GM12865 (cell line): ENCODE data around the gene TNRC6A.

Experiments used
- DNase-seq: peaks from one replicate; pipeline ENCODE4 v3.0.0; 2010; ENCODE audit warnings: low read depth
- H3K4me3 ChIP-seq: 2 replicates; pipeline ENCODE4 v1.5.1; 2011; ENCODE audit warnings: mild to moderate bottlenecking, low read depth, low read length, control low read depth
- TF ChIP-seq, protein P1 (sequence below): IDR thresholded peaks from 2 replicates; pipeline ENCODE4 v1.5.1; 2011; ENCODE audit warnings: low read length, control low read depth, low read depth, inconsistent platforms; ENCODE audit not compliant: insufficient read depth; ENCODE audit errors: missing control alignments

Gene TNRC6A

DNA sequence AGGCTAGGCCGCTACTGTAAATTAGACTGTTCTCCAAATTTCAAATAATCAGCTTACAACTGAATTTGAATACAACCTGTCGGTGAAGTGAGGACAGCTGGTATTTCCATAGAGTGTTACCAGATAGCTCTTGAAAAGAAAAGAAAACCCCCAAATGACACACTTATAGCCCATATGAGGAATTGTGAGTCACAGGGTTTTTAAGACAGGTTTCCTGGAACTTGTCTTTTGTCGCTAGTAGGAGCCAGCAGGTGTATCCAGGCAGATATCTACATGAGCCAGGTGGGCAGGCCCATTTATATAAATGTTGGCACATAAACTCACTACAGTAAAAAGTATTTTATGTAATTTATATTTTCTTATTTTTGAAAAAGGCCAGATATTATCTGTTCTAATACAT, 24.0 kb downstream of the TNRC6A start:
- DNase-seq: no peak
- no peak overlapping the region for H3K4me3 ChIP-seq
- TF ChIP-seq, protein P1, sequence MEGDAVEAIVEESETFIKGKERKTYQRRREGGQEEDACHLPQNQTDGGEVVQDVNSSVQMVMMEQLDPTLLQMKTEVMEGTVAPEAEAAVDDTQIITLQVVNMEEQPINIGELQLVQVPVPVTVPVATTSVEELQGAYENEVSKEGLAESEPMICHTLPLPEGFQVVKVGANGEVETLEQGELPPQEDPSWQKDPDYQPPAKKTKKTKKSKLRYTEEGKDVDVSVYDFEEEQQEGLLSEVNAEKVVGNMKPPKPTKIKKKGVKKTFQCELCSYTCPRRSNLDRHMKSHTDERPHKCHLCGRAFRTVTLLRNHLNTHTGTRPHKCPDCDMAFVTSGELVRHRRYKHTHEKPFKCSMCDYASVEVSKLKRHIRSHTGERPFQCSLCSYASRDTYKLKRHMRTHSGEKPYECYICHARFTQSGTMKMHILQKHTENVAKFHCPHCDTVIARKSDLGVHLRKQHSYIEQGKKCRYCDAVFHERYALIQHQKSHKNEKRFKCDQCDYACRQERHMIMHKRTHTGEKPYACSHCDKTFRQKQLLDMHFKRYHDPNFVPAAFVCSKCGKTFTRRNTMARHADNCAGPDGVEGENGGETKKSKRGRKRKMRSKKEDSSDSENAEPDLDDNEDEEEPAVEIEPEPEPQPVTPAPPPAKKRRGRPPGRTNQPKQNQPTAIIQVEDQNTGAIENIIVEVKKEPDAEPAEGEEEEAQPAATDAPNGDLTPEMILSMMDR: no peak

DNA sequence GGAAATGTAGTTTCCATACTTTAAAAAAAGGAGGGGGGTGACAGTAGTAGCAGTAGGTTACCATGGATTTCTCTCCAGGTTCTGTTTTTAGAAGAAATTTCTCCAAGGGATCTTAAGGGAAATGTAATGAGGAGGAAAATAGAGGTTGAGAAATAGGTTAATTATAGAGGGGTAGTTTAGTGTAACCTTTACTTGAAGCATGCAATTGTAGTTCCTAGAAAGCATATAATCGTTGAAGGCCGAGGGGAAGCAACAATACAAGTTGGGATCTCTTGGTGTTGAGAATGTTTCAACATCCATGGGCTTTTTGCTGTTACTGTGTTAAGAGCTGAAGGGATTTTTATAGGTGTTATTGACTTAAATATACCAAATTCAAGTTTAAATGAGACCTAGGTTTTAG, 25.1 kb downstream of the TNRC6A start:
- TF ChIP-seq, protein P1: no peak
- no peak for DNase-seq
- no peak overlapping the region for H3K4me3 ChIP-seq

DNA sequence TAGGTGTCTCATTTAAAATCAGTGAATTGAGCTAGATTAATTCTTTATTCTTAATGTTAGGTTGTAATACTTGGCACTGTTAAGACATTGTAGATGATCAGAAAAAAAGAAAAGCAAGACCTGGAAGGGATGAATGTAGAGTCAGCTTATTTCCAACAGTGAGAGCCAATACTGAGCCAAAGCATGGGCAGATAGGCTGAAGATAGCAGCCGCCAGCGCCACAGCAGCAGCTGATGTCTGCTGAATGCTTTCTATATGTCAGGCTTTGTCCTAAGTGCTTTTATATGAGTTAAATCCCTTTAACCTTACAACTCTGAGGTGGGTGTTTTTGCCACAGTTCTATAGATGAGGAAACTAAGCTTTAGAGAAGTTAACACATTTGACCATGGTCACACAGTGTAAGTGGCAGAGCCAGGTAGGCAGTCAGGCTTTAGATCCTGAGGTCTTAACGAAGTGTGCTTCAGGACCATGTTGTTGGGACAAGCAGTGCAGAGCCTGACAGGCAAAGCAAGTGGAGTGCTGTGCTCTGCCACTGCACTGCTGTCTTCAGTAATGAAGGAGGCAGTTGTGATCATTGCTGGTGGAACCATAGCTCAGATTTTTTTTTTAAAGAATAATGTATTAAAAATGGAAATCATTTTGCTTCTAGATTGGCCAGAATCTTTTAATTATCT, 25.9 kb downstream of the TNRC6A start:
- TF ChIP-seq, protein P1: no peak
- no peak overlapping the region for H3K4me3 ChIP-seq
- no peak for DNase-seq

DNA sequence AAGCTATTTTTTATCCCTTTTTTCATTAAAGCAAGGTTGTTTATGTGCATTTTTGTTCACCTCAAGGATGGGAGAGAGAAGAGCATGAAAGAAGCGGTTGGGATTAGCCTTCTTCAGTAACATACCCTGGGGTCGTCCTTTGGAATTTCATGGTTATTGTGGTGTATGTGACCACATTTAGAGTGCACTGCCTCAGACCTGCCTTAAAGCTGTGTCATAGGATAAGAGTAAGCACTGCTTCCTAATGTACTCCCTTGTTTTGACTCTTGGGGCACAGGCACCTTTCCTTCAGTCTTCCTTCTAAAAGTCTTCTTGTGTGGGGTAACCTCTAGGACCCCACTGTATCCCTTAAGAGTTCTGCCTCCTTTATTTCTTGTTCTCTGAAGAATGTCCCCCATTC, 28.9 kb downstream of the TNRC6A start:
- TF ChIP-seq, protein P1: no peak
- no peak for DNase-seq
- no peak overlapping the region for H3K4me3 ChIP-seq

DNA sequence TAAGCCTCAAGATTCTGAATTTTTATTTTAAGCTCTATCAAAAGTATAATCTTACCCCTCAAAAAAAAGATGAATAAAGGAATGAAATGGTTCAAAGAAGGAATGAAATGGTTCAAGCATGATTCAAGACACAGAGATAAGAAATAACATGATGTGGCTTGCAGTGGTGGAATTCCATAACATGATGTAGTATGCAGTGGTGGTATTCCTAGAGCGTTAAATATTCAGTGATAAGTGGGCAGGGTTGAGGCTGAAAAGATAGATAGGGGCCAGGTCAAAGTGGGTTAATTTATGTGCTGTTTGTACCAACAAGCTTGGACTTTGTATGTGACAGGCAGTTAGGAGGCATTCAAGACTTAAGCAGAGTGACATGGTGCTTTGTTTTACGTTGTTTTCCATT, 29.6 kb downstream of the TNRC6A start:
- TF ChIP-seq, protein P1: no peak
- H3K4me3 ChIP-seq: no peak overlapping the region
- no peak for DNase-seq

DNA sequence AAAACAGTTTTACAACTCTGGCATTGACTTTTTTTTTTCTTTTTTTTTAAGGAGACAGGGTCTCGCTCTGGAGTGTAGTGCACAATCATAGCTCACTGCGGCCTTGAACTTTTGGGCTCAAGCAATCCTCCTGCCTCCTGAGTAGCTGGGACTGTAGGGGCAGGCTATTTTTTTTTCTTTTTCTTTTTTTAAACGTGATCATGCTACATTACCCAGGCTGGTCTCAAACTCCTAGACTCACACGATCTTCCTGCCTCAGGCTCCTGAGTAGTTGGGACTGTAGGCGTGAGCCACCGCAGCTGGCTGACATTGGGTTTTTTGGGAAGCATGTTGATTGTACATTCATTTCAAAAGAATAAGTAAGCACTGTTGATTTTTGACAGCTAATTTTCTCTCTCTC, 32.1 kb downstream of the TNRC6A start:
- no peak for DNase-seq
- TF ChIP-seq, protein P1: no peak

DNA sequence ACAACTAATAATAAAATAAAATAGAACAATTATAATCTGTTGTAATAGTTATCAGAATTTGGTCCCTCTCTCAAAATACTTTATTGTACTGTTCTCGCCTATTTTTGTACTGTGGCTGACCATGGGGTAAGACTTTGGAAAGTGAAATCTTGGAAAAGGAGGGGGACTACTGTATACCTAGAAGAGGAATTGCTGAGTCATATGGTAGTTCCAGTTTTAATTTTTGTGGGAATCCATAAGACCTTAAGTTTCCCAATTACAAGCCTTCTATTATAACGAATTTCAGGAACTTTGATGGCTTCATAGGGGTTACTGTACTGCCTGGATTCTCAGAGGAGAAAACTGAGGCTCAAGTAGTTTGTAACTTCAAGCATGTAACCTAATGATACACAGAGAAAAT, 35.5 kb downstream of the TNRC6A start:
- TF ChIP-seq, protein P1: no peak
- DNase-seq: no peak
- H3K4me3 ChIP-seq: no peak overlapping the region

More for the DNA sequence above, 32.1 kb downstream of the TNRC6A start:
- H3K4me3 ChIP-seq: no peak overlapping the region
